ENCODE results near the gene MRPL50. TPM values are rescaled to one million over a fixed set of nuclear protein-coding genes. Genes with fewer than 3 reads are reported as not detected.

Gene MRPL50
- polyA plus RNA-seq (2014; cell fraction: cytosol; rRNA removed), result 14.9 and 20.9 TPM in 2 replicates
- 22.9 and 25.9 TPM in 2 replicates for polyA plus RNA-seq (2014; cell fraction: nucleus; rRNA removed)

GRCh38 chr9:101398068-101398929, at the start of gene MRPL50, which contains the start of gene ZNF189:
Gene MRPL50, minus strand, starts transcription at chr9:101398618. Its CDS starts 26 bp downstream, at chr9:101398592.
Gene ZNF189, plus strand, starts transcription at chr9:101398851. Its CDS starts 306 bp downstream, at chr9:101399157.
- peak; percentile 97 for DNase-seq (ENCODE audit: low spot score)

- no peak for DNase-seq (ENCODE audit: low spot score)
These were observed 48.3 kb upstream of the MRPL50 start for GRCh38 chr9:101446732-101447131.

- no peak for DNase-seq (ENCODE audit: low spot score)
These were observed 47.1 kb upstream of the MRPL50 start for GRCh38 chr9:101445353-101446029.

GRCh38 chr9:101443364-101443771, 45.0 kb upstream of the MRPL50 start:
- DNase-seq (ENCODE audit: low spot score), result no peak

GRCh38 chr9:101442736-101443135, 44.3 kb upstream of the MRPL50 start:
- no peak for DNase-seq (ENCODE audit: low spot score)

GRCh38 chr9:101442318-101442717, 43.9 kb upstream of the MRPL50 start:
- DNase-seq (ENCODE audit: low spot score), result no peak

- DNase-seq (ENCODE audit: low spot score), result no peak
These were observed 42.4 kb upstream of the MRPL50 start for GRCh38 chr9:101440714-101441230.

GRCh38 chr9:101438523-101438922, 40.1 kb upstream of the MRPL50 start:
- DNase-seq (ENCODE audit: low spot score), result no peak

- DNase-seq (ENCODE audit: low spot score), result no peak
These were observed 39.4 kb upstream of the MRPL50 start for GRCh38 chr9:101437806-101438232.

- no peak for DNase-seq (ENCODE audit: low spot score)
These were observed 37.2 kb upstream of the MRPL50 start, which contains the start of gene ALDOB for GRCh38 chr9:101435601-101436079. Gene ALDOB, minus strand, starts transcription at chr9:101435774. Its CDS starts 4,887 bp downstream, at chr9:101430887.

GRCh38 chr9:101434998-101435397, 36.6 kb upstream of the MRPL50 start:
- DNase-seq (ENCODE audit: low spot score), result no peak

GRCh38 chr9:101433229-101433628, 34.8 kb upstream of the MRPL50 start:
- no peak for DNase-seq (ENCODE audit: low spot score)

- DNase-seq (ENCODE audit: low spot score), result no peak
These were observed 34.3 kb upstream of the MRPL50 start for GRCh38 chr9:101432740-101433139.

- no peak for DNase-seq (ENCODE audit: low spot score)
These were observed 33.8 kb upstream of the MRPL50 start for GRCh38 chr9:101432171-101432570.

- DNase-seq (ENCODE audit: low spot score), result no peak
These were observed 31.3 kb upstream of the MRPL50 start for GRCh38 chr9:101429736-101430135.

- DNase-seq (ENCODE audit: low spot score), result no peak
These were observed 30.5 kb upstream of the MRPL50 start for GRCh38 chr9:101428909-101429308.

- no peak for DNase-seq (ENCODE audit: low spot score)
These were observed 29.7 kb upstream of the MRPL50 start for GRCh38 chr9:101427957-101428655.

GRCh38 chr9:101427358-101427757, 28.9 kb upstream of the MRPL50 start:
- no peak for DNase-seq (ENCODE audit: low spot score)

GRCh38 chr9:101421653-101422065, 23.2 kb upstream of the MRPL50 start:
- DNase-seq (ENCODE audit: low spot score), result no peak

GRCh38 chr9:101419863-101420262, 21.4 kb upstream of the MRPL50 start:
- no peak for DNase-seq (ENCODE audit: low spot score)

Data from SK-N-DZ (cell line).